SK-N-SH (cell line): ENCODE results near the gene ERCC5. TPM values are rescaled to one million over a fixed set of nuclear protein-coding genes. Genes with fewer than 3 reads are reported as not detected.

Experiments used
- CTCF ChIA-PET: fragments of 300-600, 350-600 bp; formaldehyde crosslinking; extraction: SDS; loops from one replicate; lab custom pipeline; 2021; lab: Yijun Ruan, JAX
- POLR2A ChIA-PET: fragments of 350-600 bp; sonication (Branson Sonifier 250); formaldehyde crosslinking; extraction: SDS; loops from one replicate; lab custom pipeline; 2020; ENCODE audit warnings: antibody characterized with exemption, inconsistent platforms; lab: Yijun Ruan, JAX
- DNase-seq: peaks from one replicate; pipeline ENCODE4 v3.0.0; 2012
- H2AFZ ChIP-seq: fragments of 200-600 bp; sonication (generic); 2 replicates; pipeline ENCODE4 v1.8.1; 2016; ENCODE audit warnings: antibody characterized with exemption, mild to moderate bottlenecking, low read depth
- H3F3A ChIP-seq: fragments of 200-600 bp; sonication (generic); replicated peaks from 2 replicates; pipeline ENCODE3; 2016; ENCODE audit warnings: antibody characterized with exemption, mild to moderate bottlenecking; ENCODE audit not compliant: insufficient read depth
- H3K27ac ChIP-seq, 2 experiments: fragments of 200-500 bp in 1 of 2; fragments of 200-600 bp in 1 of 2; sonication (Bioruptor generic) in 1 of 2; sonication (generic), shearing (Covaris generic) in 1 of 2; 2 replicates each; pipeline versions ENCODE4 v1.5.1 to v1.6.1; 2014 to 2016; ENCODE audit warnings: low read depth in 2 of 2, inconsistent platforms in 1 of 2, low read length in 1 of 2, mild to moderate bottlenecking in 1 of 2, mixed read lengths in 1 of 2
- H3K27me3 ChIP-seq: fragments of 200-600 bp; sonication (generic), shearing (Covaris generic); 2 replicates; pipeline ENCODE4 v1.6.1; 2016; ENCODE audit warnings: mixed run types; ENCODE audit not compliant: insufficient read depth
- H3K36me3 ChIP-seq, 2 experiments: fragments of 200-500 bp in 1 of 2; fragments of 200-600 bp in 1 of 2; sonication (Bioruptor generic) in 1 of 2; sonication (generic) in 1 of 2; replicated peaks in 1 of 2; 2 replicates each; pipeline versions ENCODE3 to v1.5.1; 2014 to 2016; ENCODE audit warnings: low read length in 1 of 2, mild to moderate bottlenecking in 1 of 2; ENCODE audit not compliant: insufficient read depth in 2 of 2, control insufficient read depth in 1 of 2
- H3K4me1 ChIP-seq, 2 experiments: fragments of 200-500 bp in 1 of 2; fragments of 200-600 bp in 1 of 2; sonication (Bioruptor generic) in 1 of 2; sonication (generic), shearing (Covaris generic) in 1 of 2; 2 replicates each; pipeline versions ENCODE4 v1.5.1 to v1.6.1; 2014 to 2016; ENCODE audit warnings: low read depth in 1 of 2, low read length in 1 of 2, mixed run types in 1 of 2; ENCODE audit not compliant: insufficient read depth in 2 of 2, control insufficient read depth in 1 of 2
- H3K4me2 ChIP-seq: fragments of 200-600 bp; sonication (generic), shearing (Covaris generic); 2 replicates; pipeline ENCODE4 v1.6.1; 2017; ENCODE audit warnings: mixed run types
- H3K4me3 ChIP-seq, 2 experiments: fragments of 200-500 bp in 1 of 2; fragments of 200-600 bp in 1 of 2; sonication (Bioruptor generic) in 1 of 2; sonication (generic), shearing (Covaris generic) in 1 of 2; 2 replicates each; pipeline versions ENCODE4 v1.5.1 to v1.8.1; 2014 to 2016; ENCODE audit warnings: low read depth in 2 of 2, inconsistent platforms in 1 of 2, low read length in 1 of 2, mild to moderate bottlenecking in 1 of 2, mixed read lengths in 1 of 2, moderate library complexity in 1 of 2
- H3K79me2 ChIP-seq: fragments of 200-600 bp; sonication (generic); 2 replicates; pipeline ENCODE4 v1.8.1; 2017; ENCODE audit warnings: mild to moderate bottlenecking; ENCODE audit not compliant: insufficient read depth
- H3K9ac ChIP-seq: fragments of 200-600 bp; sonication (generic); 2 replicates; pipeline ENCODE4 v1.6.1; 2017; ENCODE audit warnings: mixed run types
- H3K9me2 ChIP-seq: fragments of 200-600 bp; sonication (generic); 2 replicates; pipeline ENCODE4 v1.6.1; 2017; ENCODE audit warnings: mixed run types
- H3K9me3 ChIP-seq: fragments of 200-600 bp; sonication (generic); 2 replicates; pipeline ENCODE4 v1.6.1; 2017; ENCODE audit warnings: mixed run types, mild to moderate bottlenecking, moderate library complexity
- H4K20me1 ChIP-seq: fragments of 200-600 bp; sonication (generic); 2 replicates; pipeline ENCODE4 v1.6.1; 2017; ENCODE audit warnings: mild to moderate bottlenecking, mixed run types; ENCODE audit not compliant: insufficient read depth
- EP300 ChIP-seq, 2 experiments: IDR thresholded peaks; 2 replicates each; pipeline versions ENCODE4 v1.4.0 to v1.6.1; 2012; ENCODE audit warnings: borderline replicate concordance in 1 of 2, low read depth in 1 of 2, low read length in 1 of 2
- EZH2phosphoT487 ChIP-seq: fragments of 200-600 bp; sonication (generic); IDR thresholded peaks from 2 replicates; pipeline ENCODE4 v1.6.1; 2017; ENCODE audit warnings: low read depth, mixed run types, mild to moderate bottlenecking, antibody characterized with exemption, moderate library complexity, borderline replicate concordance
- FOSL2 ChIP-seq: IDR thresholded peaks from 2 replicates; pipeline ENCODE4 v1.4.0; 2012; ENCODE audit warnings: low read depth, mild to moderate bottlenecking, moderate library complexity, borderline replicate concordance
- FOXJ3 ChIP-seq: sonication (generic); formaldehyde crosslinking; IDR thresholded peaks from 2 replicates; pipeline ENCODE4 v1.5.1; 2020; ENCODE audit warnings: mild to moderate bottlenecking, missing genetic modification reagents
- JUND ChIP-seq: IDR thresholded peaks from 2 replicates; pipeline ENCODE4 v1.4.0; 2012
- MAX ChIP-seq: IDR thresholded peaks from 2 replicates; pipeline ENCODE4 v1.4.0; 2012; ENCODE audit warnings: low read depth
- MEF2A ChIP-seq: IDR thresholded peaks from 2 replicates; pipeline ENCODE4 v1.4.0; 2012; ENCODE audit warnings: low read depth, borderline replicate concordance
- MXI1 ChIP-seq: IDR thresholded peaks from 2 replicates; pipeline ENCODE4 v1.6.1; 2012; ENCODE audit warnings: mild to moderate bottlenecking, low read depth, low read length, improper control_type of control experiment
- NRF1 ChIP-seq: IDR thresholded peaks from 2 replicates; pipeline ENCODE4 v1.6.1; 2012; ENCODE audit warnings: low read depth, mild to moderate bottlenecking, low read length
- POLR2AphosphoS5 ChIP-seq: IDR thresholded peaks from 2 replicates; pipeline ENCODE4 v1.6.1; 2012; ENCODE audit warnings: low read depth, low read length
- RFX5 ChIP-seq: IDR thresholded peaks from 2 replicates; pipeline ENCODE4 v1.6.1; 2012; ENCODE audit warnings: mild to moderate bottlenecking, improper control_type of control experiment, low read length
- TAF1 ChIP-seq: IDR thresholded peaks from 2 replicates; pipeline ENCODE4 v1.6.1; 2012; ENCODE audit warnings: low read depth, mild to moderate bottlenecking, low read length, moderate library complexity, borderline replicate concordance
- USF1 ChIP-seq: IDR thresholded peaks from 2 replicates; pipeline ENCODE4 v1.4.0; 2012; ENCODE audit warnings: low read depth, borderline replicate concordance
- ZBTB33 ChIP-seq: IDR thresholded peaks from 2 replicates; pipeline ENCODE4 v1.4.0; 2012; ENCODE audit warnings: low read depth, borderline replicate concordance
- WGBS: methylation state at CpG from one replicate; pipeline ENCODE4 v1.1.6; 2017; ENCODE audit warnings: low lambda C conversion rate; 5-methylcytosine and 5-hydroxymethylcytosine counted together
- polyA plus RNA-seq, 3 experiments: library from polyadenylated mRNA; depleted of rRNA; stranded (reverse); fragments of >200 nt; gene quantifications; 2 replicates each; pipeline ENCODE4 v1.2.3, GENCODE V29; 2012
- TF ChIP-seq, protein P1 (sequence below): fragments of 150-350 bp; IDR thresholded peaks from 2 replicates; pipeline ENCODE4 v1.6.1; 2016; ENCODE audit warnings: mild to moderate bottlenecking, low read depth, low read length

The ERCC5 gene
- polyA plus RNA-seq, 1 of the 3 experiments (the other 2 are of a cell fraction), result 14.1 TPM

- no peak overlapping the region for H3K27ac ChIP-seq
- no peak for DNase-seq
- TF ChIP-seq POLR2AphosphoS5 (no peak), EZH2phosphoT487 (no peak), RFX5 (no peak), NRF1 (no peak), ZBTB33 (no peak), USF1 (no peak), MXI1 (no peak), MEF2A (no peak), FOSL2 (no peak), EP300 (IDR thresholded peaks at IDR 0.05; ENCODE audit: borderline replicate concordance in 1 of 2, low read depth in 1 of 2, low read length in 1 of 2) (no peak), JUND (no peak), MAX (no peak), TAF1 (no peak), FOXJ3 (CRISPR knock-in tag) (no peak)
- TF ChIP-seq, protein P1, sequence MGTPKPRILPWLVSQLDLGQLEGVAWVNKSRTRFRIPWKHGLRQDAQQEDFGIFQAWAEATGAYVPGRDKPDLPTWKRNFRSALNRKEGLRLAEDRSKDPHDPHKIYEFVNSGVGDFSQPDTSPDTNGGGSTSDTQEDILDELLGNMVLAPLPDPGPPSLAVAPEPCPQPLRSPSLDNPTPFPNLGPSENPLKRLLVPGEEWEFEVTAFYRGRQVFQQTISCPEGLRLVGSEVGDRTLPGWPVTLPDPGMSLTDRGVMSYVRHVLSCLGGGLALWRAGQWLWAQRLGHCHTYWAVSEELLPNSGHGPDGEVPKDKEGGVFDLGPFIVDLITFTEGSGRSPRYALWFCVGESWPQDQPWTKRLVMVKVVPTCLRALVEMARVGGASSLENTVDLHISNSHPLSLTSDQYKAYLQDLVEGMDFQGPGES, result no peak
- TF ChIP-seq, all 33 proteins: peak for 0
- H3K9me2 ChIP-seq, result no peaks in the 10 kb centered on the region; the same call in 1 of the 2 replicates
- H3K36me3 ChIP-seq, result peaks cover 48 to 67% of the 10 kb centered on the region in 2 experiments
- H2AFZ ChIP-seq, result no peak overlapping the region
- no peak overlapping the region for H3K9ac ChIP-seq
- 54% methylated on average over 3 of the region's 3 CpGs for WGBS
- H3K9me3 ChIP-seq, result no peaks in the 10 kb centered on the region
- CTCF ChIA-PET, result interaction anchor here (0.6 to 1.1 kb wide), 2 partner anchors 11 to 284 kb away, joined by 3 read pairs; no protein-coding TSS in a partner anchor
- peaks cover 0 to 5% of the 10 kb centered on the region in 2 experiments; a peak in 1 of 4 replicates for H3K4me1 ChIP-seq
- H3K79me2 ChIP-seq, result peaks cover 3% of the 10 kb centered on the region; the same call in 1 of the 2 replicates
- no peak overlapping the region for H3K4me2 ChIP-seq
- H4K20me1 ChIP-seq, result peaks cover 5% of the 10 kb centered on the region; the same call in 1 of the 2 replicates
- no peaks in the 10 kb centered on the region for H3K27me3 ChIP-seq
- no peak overlapping the region for H3K4me3 ChIP-seq
- no peaks in the 10 kb centered on the region for H3F3A ChIP-seq
- POLR2A ChIA-PET, result no interaction called here
These were observed 27.8 kb downstream of the ERCC5 start for GRCh38 chr13:102873653-102874052.
